BE2C (cell line): Measurements from ENCODE around the gene POSTN.
"Not testable (repeated sequence)": the region's sequence is repeated elsewhere in the genome, so short reads cannot be mapped to it uniquely, and the experiment has no call there.

Experiments used
- DNase-seq: peaks from one replicate; pipeline ENCODE4 v3.0.0-alpha.2; 2020
- H3K27me3 ChIP-seq: fragments of 250-450 bp; sonication (Bioruptor Pico); 2 replicates; pipeline ENCODE4 v1.5.1; 2020; ENCODE audit warnings: mild to moderate bottlenecking
- H3K36me3 ChIP-seq: fragments of 250-450 bp; sonication (Bioruptor Pico); 2 replicates; pipeline ENCODE4 v1.5.1; 2020; ENCODE audit warnings: mild to moderate bottlenecking
- H3K4me1 ChIP-seq: fragments of 250-450 bp; sonication (Bioruptor Pico); 2 replicates; pipeline ENCODE4 v1.5.1; 2020
- H3K4me3 ChIP-seq: 2 replicates; pipeline ENCODE4 v1.5.1; 2011; ENCODE audit warnings: low read depth, low read length
- H3K9me3 ChIP-seq: fragments of 250-450 bp; sonication (Bioruptor Pico); 2 replicates; pipeline ENCODE4 v1.5.1; 2020
- CTCF ChIP-seq: IDR thresholded peaks from 2 replicates; pipeline ENCODE4 v1.5.1; 2012; ENCODE audit warnings: mild to moderate bottlenecking, low read depth, low read length

The POSTN gene

GRCh38 chr13:37565425-37565824 lies 33.1 kb downstream of the POSTN start:
- Histone ChIP-seq H3K9me3 (no peaks in the 10 kb centered on the region; the same call in 1 of the 2 replicates), H3K27me3 (no peaks in the 10 kb centered on the region), H3K4me3 (no peak overlapping the region), H3K36me3 (no peaks in the 10 kb centered on the region), H3K4me1 (no peaks in the 10 kb centered on the region)
- no peak for TF ChIP-seq CTCF
- no peak for DNase-seq

DNA sequence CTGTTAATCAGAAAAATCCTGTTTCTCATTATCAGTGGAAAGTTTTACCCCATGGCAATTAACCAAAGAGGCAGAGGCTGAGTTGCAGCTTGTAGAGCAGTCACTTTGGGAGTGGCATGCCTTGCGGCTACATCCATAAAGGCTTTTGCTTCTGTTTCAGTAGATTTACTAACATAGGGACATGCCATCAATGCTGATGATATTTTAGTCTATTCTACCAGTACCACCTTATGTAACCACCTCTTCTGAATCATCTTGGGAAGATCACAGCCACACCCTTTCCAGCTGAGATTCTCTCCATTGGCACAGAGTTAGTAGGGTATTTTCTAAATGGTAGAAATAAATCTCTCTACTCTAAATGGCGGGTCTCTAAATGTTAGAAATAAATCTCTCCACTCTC lies 37.5 kb downstream of the POSTN start:
- Histone ChIP-seq H3K9me3 (no peaks in the 10 kb centered on the region), H3K4me1 (no peaks in the 10 kb centered on the region), H3K36me3 (no peaks in the 10 kb centered on the region), H3K4me3 (no peak overlapping the region), H3K27me3 (no peaks in the 10 kb centered on the region)
- no peak for TF ChIP-seq CTCF
- no peak for DNase-seq

DNA sequence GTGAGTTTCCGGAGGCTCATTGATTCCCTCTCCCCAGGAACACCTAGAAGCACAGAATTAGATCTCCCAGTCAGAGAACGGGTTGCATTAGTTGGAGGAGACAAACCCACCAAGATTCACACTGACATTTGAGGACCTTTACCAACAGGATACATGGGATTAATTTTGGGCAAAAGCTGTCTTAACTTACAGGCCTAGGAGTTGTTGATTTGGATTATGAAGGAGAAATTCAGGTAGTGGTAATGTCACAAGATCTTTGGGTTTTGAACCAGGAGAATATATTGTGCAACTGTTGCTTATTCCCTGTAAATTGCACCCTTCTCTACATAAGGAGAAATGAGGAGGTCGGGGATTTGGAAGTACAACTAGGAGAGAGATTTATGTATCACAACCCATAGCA lies 38.0 kb downstream of the POSTN start:
- DNase-seq, result no peak
- no peak for TF ChIP-seq CTCF
- no peaks in the 10 kb centered on the region for H3K36me3 ChIP-seq
- no peaks in the 10 kb centered on the region for H3K27me3 ChIP-seq
- no peaks in the 10 kb centered on the region for H3K9me3 ChIP-seq
- no peak overlapping the region for H3K4me3 ChIP-seq
- no peaks in the 10 kb centered on the region for H3K4me1 ChIP-seq

GRCh38 chr13:37558766-37559165 lies 39.8 kb downstream of the POSTN start:
- H3K27me3 ChIP-seq, H3K4me1 ChIP-seq, H3K9me3 ChIP-seq, H3K4me3 ChIP-seq, H3K36me3 ChIP-seq, DNase-seq: not testable (repeated sequence)

GRCh38 chr13:37546087-37546486 lies 52.5 kb downstream of the POSTN start:
- no peak overlapping the region for H3K4me3 ChIP-seq
- no peak for DNase-seq
- no peak for TF ChIP-seq CTCF
- H3K27me3 ChIP-seq, result no peaks in the 10 kb centered on the region
- H3K4me1 ChIP-seq, result no peaks in the 10 kb centered on the region
- no peaks in the 10 kb centered on the region for H3K9me3 ChIP-seq
- no peaks in the 10 kb centered on the region for H3K36me3 ChIP-seq

DNA sequence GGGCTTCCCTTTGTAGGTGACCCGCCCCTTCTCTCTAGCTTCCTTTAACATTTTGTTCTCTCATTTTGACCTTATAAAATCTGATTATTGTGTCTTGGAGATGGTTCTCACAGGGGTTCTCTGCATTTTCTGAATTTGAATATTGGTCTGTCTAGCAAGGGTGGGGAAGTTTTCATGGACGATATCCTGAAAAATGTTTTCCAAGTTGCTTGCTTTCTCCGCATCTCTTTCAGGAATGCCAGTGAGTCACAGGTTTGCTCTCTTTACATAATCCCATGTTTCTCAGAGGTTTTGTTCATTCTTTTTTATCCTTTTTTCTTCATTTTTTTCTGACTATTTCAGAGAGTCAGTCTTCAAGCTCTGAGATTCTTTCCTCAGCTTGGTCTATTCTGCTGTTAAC lies 53.6 kb downstream of the POSTN start:
- Histone ChIP-seq H3K27me3 (no peaks in the 10 kb centered on the region), H3K4me3 (no peak overlapping the region), H3K9me3 (no peaks in the 10 kb centered on the region), H3K4me1 (no peaks in the 10 kb centered on the region), H3K36me3 (no peaks in the 10 kb centered on the region)
- no peak for TF ChIP-seq CTCF
- DNase-seq, result no peak

DNA sequence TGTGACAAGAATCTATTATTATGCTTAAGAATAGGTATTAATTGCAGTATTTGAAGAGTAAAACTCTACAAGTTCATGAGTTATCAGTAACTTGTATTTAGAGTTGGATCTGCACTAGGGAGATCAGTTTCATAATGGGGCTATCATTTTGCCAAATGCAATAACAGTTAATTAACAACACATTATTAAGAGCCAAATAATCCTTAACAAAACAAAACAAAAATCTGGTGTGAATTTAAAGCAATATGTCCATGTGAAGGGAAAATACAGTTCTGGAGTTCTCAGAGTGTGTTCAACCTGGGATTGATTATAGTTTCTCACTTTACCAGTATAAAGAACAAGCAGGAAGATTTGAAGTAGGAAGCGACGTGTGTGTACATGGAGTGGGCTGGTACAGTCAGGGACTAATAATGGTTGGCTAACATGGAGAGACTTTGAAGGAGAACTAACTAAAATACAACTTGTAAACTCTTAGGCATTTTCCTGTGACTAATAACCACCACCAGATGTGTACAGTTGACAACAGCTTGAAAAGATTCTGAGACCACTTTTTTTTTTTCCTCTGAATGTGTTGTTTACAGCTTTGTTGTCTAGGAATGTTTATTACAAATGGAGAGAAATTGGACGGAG lies 58.5 kb downstream of the POSTN start:
- no peak overlapping the region for H3K4me3 ChIP-seq
- no peak for DNase-seq
- H3K9me3 ChIP-seq, result no peaks in the 10 kb centered on the region

More for the DNA sequence above, 58.5 kb downstream of the POSTN start:
- no peaks in the 10 kb centered on the region for H3K4me1 ChIP-seq
- H3K36me3 ChIP-seq, result no peaks in the 10 kb centered on the region
- TF ChIP-seq CTCF, result no peak
- H3K27me3 ChIP-seq, result no peaks in the 10 kb centered on the region
